ENCODE measurements around the gene CUL1.

- TF ChIP-seq POLR2A (IDR thresholded peaks at IDR 0.05; ENCODE audit: low read depth, low read length) (no peak), POLR2AphosphoS5 (IDR thresholded peaks at IDR 0.05; ENCODE audit: low read depth, low read length) (no peak), TAF1 (IDR thresholded peaks at IDR 0.05; ENCODE audit: borderline replicate concordance, low read depth, low read length) (no peak)
Observed at GRCh38 chr7:148790850-148791249, 92.1 kb downstream of the CUL1 start.
